ENCODE results near the gene PODN. TPM values are rescaled to one million over a fixed set of nuclear protein-coding genes. Genes with fewer than 3 reads are reported as not detected.

Gene PODN
- total and polyA plus RNA-seq, 2 of the 4 experiments (the other 2 are of a cell fraction) = 0.54 to 6.2 TPM

DNA sequence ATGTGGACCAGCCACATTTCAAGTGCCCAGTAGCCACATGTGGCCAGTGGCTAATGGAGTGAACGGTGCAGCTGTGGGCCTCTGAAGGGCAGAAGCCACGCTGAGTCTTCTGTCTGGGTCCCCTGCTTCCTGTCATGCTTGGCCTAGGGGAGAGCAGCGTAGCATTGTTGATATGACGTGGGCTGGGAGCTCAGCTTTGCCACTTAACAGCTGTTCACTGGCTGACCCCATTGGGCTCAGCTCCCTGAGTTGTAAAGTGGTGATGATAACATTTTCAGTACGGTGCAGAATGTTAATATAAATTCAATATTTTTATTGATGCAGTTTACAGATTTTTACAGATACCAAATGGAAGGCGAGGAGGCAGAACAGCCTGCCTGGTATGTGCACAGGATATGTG lies 4.5 kb downstream of the PODN start:
- no peak overlapping the region for H2BK5ac ChIP-seq (ENCODE audit: low read depth, low read length, poor library complexity, severe bottlenecking)
- H3K79me1 ChIP-seq (ENCODE audit: low read depth in 1 of 2, low read length in 2 of 2) = peaks cover 0 to 2% of the 10 kb centered on the region in 2 experiments; a peak in 1 of 4 replicates
- H3K4me3 ChIP-seq (ENCODE audit: insufficient read depth, low read depth, low read length) = no peak overlapping the region
- H3K18ac ChIP-seq (ENCODE audit: low read depth, low read length) = no peak overlapping the region
- TF ChIP-seq NFE2L2 (IDR thresholded peaks at IDR 0.05; ENCODE audit: low read depth, low read length) = no peak
- TF ChIP-seq ELK1 (IDR thresholded peaks at IDR 0.05; ENCODE audit: borderline replicate concordance, low read depth, low read length) = no peak
- no peak for TF ChIP-seq POLR2A (IDR thresholded peaks at IDR 0.05; ENCODE audit: low read depth, low read length)
- H2BK15ac ChIP-seq (ENCODE audit: low read depth, low read length) = no peak overlapping the region
- peaks cover 5% of the 10 kb centered on the region for H3K4me1 ChIP-seq (ENCODE audit: control insufficient read depth, insufficient read depth, low read length)
- no CpG with 5 or more reads among the region's 6 CpGs for WGBS, 2 experiments (ENCODE audit: extremely low coverage in 2 of 2, insufficient read length in 1 of 2)
- no peaks in the 10 kb centered on the region for H3K9me3 ChIP-seq (ENCODE audit: control insufficient read depth, insufficient read depth, low read length)
- H2AK5ac ChIP-seq (ENCODE audit: low read depth, low read length) = no peak overlapping the region
- no peak overlapping the region for H4K91ac ChIP-seq (ENCODE audit: insufficient read depth, low read depth, low read length)
- ChIA-PET CTCF (no interaction called here), POLR2A (ENCODE audit: unreplicated experiment) (no interaction called here)
- dilution Hi-C loops (cut with HindIII; ENCODE audit: low sequenced_read_pairs, unreplicated experiment) = no loop called here
- H3K36me3 ChIP-seq (ENCODE audit: control insufficient read depth, insufficient read depth, low read length) = peaks cover 11% of the 10 kb centered on the region; the same call in 1 of the 2 replicates
- peak; percentile 25 for DNase-seq
- H3K27ac ChIP-seq (ENCODE audit: insufficient read depth, low read length) = no peak overlapping the region
- no peak overlapping the region for H3K4me2 ChIP-seq (ENCODE audit: low read depth, low read length)
- H4K20me1 ChIP-seq (ENCODE audit: insufficient read depth, low read length) = no peaks in the 10 kb centered on the region
- no peak overlapping the region for H4K8ac ChIP-seq (ENCODE audit: low read depth in 2 of 2, low read length in 2 of 2)
- no peak overlapping the region for H3K23ac ChIP-seq (ENCODE audit: low read depth, low read length)
- H2AFZ ChIP-seq (replicated peaks; ENCODE audit: low read length, poor library complexity) = no peak overlapping the region
- H3K56ac ChIP-seq (ENCODE audit: extremely low read depth, insufficient read depth, low read length) = no peak overlapping the region
- H3K4ac ChIP-seq (ENCODE audit: low read depth, low read length) = no peak overlapping the region
- no peak overlapping the region for H3K9ac ChIP-seq (ENCODE audit: low read depth, low read length)
- ATAC-seq (ENCODE audit: low read depth) = no peak
- H2AK9ac ChIP-seq (replicated peaks; ENCODE audit: low read depth, low read length, poor library complexity) = no peak overlapping the region
- H2BK20ac ChIP-seq (ENCODE audit: low read depth, low read length) = no peak overlapping the region
- no peak overlapping the region for H4K5ac ChIP-seq (ENCODE audit: low read depth, low read length)
- H3K9me1 ChIP-seq (ENCODE audit: insufficient read depth, low read length) = peaks cover 4% of the 10 kb centered on the region; the same call in 1 of the 2 replicates
- intact Hi-C loops (cut with micrococcal nuclease) = no loop called here
- peaks cover 2% of the 10 kb centered on the region; the same call in 1 of the 2 replicates for H3K27me3 ChIP-seq (ENCODE audit: control insufficient read depth, insufficient read depth, low read length)
- no peak overlapping the region for H3K14ac ChIP-seq (replicated peaks; ENCODE audit: low read depth, low read length)
- BruUV-seq (replicated peaks) = no TSS peak
- no peak overlapping the region for H2BK120ac ChIP-seq (ENCODE audit: low read depth, low read length)
- in situ Hi-C loops (cut with MboI; ENCODE audit: low sequenced_read_pairs) = no loop called here
